ENCODE data around the gene PHLDB2. TPM values are rescaled to one million over a fixed set of nuclear protein-coding genes. Genes with fewer than 3 reads are reported as not detected.

The PHLDB2 gene
- total and polyA plus RNA-seq, 10 of the 15 experiments (the other 5 are each of a cell fraction or from before 2014, with no cell fraction given): 0.03 to 0.67 (median 0.40) TPM

DNA sequence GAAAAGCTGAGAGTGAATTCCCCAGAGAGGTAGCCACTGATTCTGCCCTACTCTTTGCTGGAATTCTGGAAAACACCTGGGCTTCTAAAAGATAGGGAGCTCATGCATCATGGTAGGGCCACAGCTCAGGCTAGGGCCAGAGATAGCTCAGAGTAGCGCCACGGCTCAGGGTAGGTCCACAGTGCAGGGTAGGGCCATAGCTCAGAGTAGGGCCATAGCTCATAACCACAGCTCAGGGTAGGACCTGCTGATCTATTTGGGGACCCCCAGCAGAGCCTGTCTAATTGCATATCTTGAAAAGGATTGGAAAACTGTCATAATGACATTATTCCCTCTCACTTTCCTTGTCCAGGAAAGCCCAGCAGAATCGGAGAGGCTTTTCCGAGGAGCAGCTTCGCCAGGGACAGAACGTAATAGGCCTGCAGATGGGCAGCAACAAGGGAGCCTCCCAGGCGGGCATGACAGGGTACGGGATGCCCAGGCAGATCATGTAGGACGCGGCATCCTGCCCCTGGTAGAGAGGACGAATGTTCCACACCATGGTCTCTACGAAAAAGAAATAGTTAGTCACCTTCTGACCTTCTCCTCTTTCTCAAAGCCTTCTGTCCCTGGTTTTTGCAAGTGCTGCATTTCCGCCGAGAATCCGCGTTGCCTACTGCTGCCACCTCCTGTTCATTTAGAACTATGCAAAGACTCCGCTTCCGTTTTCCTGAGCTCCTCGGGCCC is 154.2 kb downstream of the PHLDB2 start (continued):
- TF ChIP-seq GABPA (IDR thresholded peaks at IDR 0.05; ENCODE audit: low read depth): no peak
- TF ChIP-seq, protein P1, sequence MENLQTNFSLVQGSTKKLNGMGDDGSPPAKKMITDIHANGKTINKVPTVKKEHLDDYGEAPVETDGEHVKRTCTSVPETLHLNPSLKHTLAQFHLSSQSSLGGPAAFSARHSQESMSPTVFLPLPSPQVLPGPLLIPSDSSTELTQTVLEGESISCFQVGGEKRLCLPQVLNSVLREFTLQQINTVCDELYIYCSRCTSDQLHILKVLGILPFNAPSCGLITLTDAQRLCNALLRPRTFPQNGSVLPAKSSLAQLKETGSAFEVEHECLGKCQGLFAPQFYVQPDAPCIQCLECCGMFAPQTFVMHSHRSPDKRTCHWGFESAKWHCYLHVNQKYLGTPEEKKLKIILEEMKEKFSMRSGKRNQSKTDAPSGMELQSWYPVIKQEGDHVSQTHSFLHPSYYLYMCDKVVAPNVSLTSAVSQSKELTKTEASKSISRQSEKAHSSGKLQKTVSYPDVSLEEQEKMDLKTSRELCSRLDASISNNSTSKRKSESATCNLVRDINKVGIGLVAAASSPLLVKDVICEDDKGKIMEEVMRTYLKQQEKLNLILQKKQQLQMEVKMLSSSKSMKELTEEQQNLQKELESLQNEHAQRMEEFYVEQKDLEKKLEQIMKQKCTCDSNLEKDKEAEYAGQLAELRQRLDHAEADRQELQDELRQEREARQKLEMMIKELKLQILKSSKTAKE (IDR thresholded peaks at IDR 0.05; ENCODE audit: low read depth, poor library complexity, severe bottlenecking): peak; percentile 28
- TF ChIP-seq RCOR1 (conservative IDR thresholded peaks at IDR 0.05; ENCODE audit: low read depth, low read length): no peak
- TF ChIP-seq, protein P2, sequence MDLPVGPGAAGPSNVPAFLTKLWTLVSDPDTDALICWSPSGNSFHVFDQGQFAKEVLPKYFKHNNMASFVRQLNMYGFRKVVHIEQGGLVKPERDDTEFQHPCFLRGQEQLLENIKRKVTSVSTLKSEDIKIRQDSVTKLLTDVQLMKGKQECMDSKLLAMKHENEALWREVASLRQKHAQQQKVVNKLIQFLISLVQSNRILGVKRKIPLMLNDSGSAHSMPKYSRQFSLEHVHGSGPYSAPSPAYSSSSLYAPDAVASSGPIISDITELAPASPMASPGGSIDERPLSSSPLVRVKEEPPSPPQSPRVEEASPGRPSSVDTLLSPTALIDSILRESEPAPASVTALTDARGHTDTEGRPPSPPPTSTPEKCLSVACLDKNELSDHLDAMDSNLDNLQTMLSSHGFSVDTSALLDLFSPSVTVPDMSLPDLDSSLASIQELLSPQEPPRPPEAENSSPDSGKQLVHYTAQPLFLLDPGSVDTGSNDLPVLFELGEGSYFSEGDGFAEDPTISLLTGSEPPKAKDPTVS (IDR thresholded peaks at IDR 0.05; ENCODE audit: low read depth, low read length): 0 out of 2 replicates have a peak, but pooled peaks have one; percentile 23
- no peak for TF ChIP-seq POLR2AphosphoS5 (IDR thresholded peaks at IDR 0.05; ENCODE audit: low read length)
- TF ChIP-seq MTA3 (IDR thresholded peaks at IDR 0.05; ENCODE audit: borderline replicate concordance, low read length): no peak
- TF ChIP-seq ESRRA (IDR thresholded peaks at IDR 0.05; ENCODE audit: low read length): no peak
- no peak for TF ChIP-seq IKZF2 (IDR thresholded peaks at IDR 0.05)
- TF ChIP-seq SUZ12 (IDR thresholded peaks at IDR 0.05; ENCODE audit: unreplicated experiment): no peak
- TF ChIP-seq, protein P3, sequence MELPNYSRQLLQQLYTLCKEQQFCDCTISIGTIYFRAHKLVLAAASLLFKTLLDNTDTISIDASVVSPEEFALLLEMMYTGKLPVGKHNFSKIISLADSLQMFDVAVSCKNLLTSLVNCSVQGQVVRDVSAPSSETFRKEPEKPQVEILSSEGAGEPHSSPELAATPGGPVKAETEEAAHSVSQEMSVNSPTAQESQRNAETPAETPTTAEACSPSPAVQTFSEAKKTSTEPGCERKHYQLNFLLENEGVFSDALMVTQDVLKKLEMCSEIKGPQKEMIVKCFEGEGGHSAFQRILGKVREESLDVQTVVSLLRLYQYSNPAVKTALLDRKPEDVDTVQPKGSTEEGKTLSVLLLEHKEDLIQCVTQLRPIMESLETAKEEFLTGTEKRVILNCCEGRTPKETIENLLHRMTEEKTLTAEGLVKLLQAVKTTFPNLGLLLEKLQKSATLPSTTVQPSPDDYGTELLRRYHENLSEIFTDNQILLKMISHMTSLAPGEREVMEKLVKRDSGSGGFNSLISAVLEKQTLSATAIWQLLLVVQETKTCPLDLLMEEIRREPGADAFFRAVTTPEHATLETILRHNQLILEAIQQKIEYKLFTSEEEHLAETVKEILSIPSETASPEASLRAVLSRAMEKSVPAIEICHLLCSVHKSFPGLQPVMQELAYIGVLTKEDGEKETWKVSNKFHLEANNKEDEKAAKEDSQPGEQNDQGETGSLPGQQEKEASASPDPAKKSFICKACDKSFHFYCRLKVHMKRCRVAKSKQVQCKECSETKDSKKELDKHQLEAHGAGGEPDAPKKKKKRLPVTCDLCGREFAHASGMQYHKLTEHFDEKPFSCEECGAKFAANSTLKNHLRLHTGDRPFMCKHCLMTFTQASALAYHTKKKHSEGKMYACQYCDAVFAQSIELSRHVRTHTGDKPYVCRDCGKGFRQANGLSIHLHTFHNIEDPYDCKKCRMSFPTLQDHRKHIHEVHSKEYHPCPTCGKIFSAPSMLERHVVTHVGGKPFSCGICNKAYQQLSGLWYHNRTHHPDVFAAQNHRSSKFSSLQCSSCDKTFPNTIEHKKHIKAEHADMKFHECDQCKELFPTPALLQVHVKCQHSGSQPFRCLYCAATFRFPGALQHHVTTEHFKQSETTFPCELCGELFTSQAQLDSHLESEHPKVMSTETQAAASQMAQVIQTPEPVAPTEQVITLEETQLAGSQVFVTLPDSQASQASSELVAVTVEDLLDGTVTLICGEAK (IDR thresholded peaks at IDR 0.05; ENCODE audit: borderline replicate concordance): no peak
- TF ChIP-seq BACH1 (IDR thresholded peaks at IDR 0.05; ENCODE audit: borderline replicate concordance): no peak
- no peak for TF ChIP-seq YBX1 (IDR thresholded peaks at IDR 0.05)
- no peak for TF ChIP-seq SIX5 (IDR thresholded peaks at IDR 0.05; ENCODE audit: low read depth, low read length, severe bottlenecking)
- TF ChIP-seq NFYA (IDR thresholded peaks at IDR 0.05; ENCODE audit: borderline replicate concordance, low read depth, low read length): no peak
- no peak for TF ChIP-seq KLF5 (IDR thresholded peaks at IDR 0.05; ENCODE audit: partially characterized antibody)
- TF ChIP-seq ZNF217 (IDR thresholded peaks at IDR 0.05): no peak
- TF ChIP-seq SMC3 (IDR thresholded peaks at IDR 0.05; ENCODE audit: borderline replicate concordance, low read length): peak; percentile 57
- TF ChIP-seq TCF12 (IDR thresholded peaks at IDR 0.05; ENCODE audit: low read depth, low read length): no peak
- TF ChIP-seq LARP7 (IDR thresholded peaks at IDR 0.05): no peak
- TF ChIP-seq POU2F2 (IDR thresholded peaks at IDR 0.05; ENCODE audit: borderline replicate concordance, low read depth, low read length): peak; percentile 71; the same call in 1 of the 3 replicates
- TF ChIP-seq, protein P4, sequence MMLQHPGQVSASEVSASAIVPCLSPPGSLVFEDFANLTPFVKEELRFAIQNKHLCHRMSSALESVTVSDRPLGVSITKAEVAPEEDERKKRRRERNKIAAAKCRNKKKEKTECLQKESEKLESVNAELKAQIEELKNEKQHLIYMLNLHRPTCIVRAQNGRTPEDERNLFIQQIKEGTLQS (IDR thresholded peaks at IDR 0.05; ENCODE audit: borderline replicate concordance, extremely low read depth, low read depth, low read length): no peak
- TF ChIP-seq SP1 (IDR thresholded peaks at IDR 0.05; ENCODE audit: low read depth, low read length): no peak
- TF ChIP-seq EED (IDR thresholded peaks at IDR 0.05; ENCODE audit: low read depth): no peak
- no peak for TF ChIP-seq BHLHE40 (IDR thresholded peaks at IDR 0.05; ENCODE audit: borderline replicate concordance in 1 of 2, low read depth in 2 of 2, low read length in 1 of 2)
